ENCODE data around the gene MX2.

- TF ChIP-seq TAF1 (IDR thresholded peaks at IDR 0.05; ENCODE audit: low read depth) (no peak), YY1 (IDR thresholded peaks at IDR 0.05; ENCODE audit: low read depth) (no peak), CREB1 (IDR thresholded peaks at IDR 0.05; ENCODE audit: low read depth) (no peak), MAX (IDR thresholded peaks at IDR 0.05) (no peak), ZBTB7A (IDR thresholded peaks at IDR 0.05; ENCODE audit: low read depth) (no peak), REST (IDR thresholded peaks at IDR 0.05; ENCODE audit: low read depth) (no peak), EP300 (IDR thresholded peaks at IDR 0.05; ENCODE audit: borderline replicate concordance) (no peak), RAD21 (IDR thresholded peaks at IDR 0.05; ENCODE audit: low read depth) (no peak), NFIC (IDR thresholded peaks at IDR 0.05) (no peak), FOXM1 (IDR thresholded peaks at IDR 0.05; ENCODE audit: borderline replicate concordance, low read depth) (no peak)
- TF ChIP-seq, protein P1, sequence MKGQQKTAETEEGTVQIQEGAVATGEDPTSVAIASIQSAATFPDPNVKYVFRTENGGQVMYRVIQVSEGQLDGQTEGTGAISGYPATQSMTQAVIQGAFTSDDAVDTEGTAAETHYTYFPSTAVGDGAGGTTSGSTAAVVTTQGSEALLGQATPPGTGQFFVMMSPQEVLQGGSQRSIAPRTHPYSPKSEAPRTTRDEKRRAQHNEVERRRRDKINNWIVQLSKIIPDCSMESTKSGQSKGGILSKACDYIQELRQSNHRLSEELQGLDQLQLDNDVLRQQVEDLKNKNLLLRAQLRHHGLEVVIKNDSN (IDR thresholded peaks at IDR 0.05) = no peak
Measured at GRCh38 chr21:41321908-41322495, 39.8 kb upstream of the MX2 start.

Measured in Ishikawa (cell line).